ENCODE data around the gene SHC3.

DNA sequence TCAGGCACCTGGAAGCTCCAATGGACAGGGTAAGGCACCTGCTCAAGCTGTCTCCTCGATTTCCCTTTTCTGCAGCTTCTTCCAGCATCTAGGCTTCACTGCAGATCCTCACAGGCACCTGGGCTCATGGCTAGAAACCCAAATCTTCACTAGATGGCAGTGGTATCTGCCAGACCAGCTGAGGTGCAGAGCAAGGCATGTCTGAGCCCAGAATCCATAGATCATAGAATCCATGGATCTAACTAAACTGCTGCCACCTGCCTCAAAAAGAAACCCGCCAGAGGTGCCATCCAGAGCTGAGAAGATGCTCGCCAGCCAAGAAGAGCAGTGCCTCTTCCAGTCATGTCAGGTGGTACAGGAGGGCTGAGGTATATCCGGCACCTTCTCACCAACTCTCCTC is 6.9 kb downstream of the SHC3 start:
- TF ChIP-seq BHLHE40 (IDR thresholded peaks at IDR 0.05; ENCODE audit: borderline replicate concordance) = no peak
- TF ChIP-seq TARDBP (IDR thresholded peaks at IDR 0.05) = no peak
- TF ChIP-seq SUZ12 (IDR thresholded peaks at IDR 0.05) = no peak
- no peak for TF ChIP-seq FOXM1 (IDR thresholded peaks at IDR 0.05; ENCODE audit: borderline replicate concordance)
